C4-2B (cell line): Measurements from ENCODE around the gene FAM9C.

Source experiments
- CTCF ChIP-seq: fragments of 450-650 bp; conservative IDR thresholded peaks from 2 replicates; pipeline ENCODE4 v1.5.1; 2017; ENCODE audit warnings: mild to moderate bottlenecking
- ZFX ChIP-seq: fragments of 450-650 bp; IDR thresholded peaks from 2 replicates; pipeline ENCODE4 v1.6.1; 2017

- TF ChIP-seq CTCF, result no peak
- no peak for TF ChIP-seq ZFX
Measured at GRCh38 chrX:13078739-13079444, 34.5 kb upstream of the FAM9C start.
